ENCODE measurements around the gene MED25. TPM values are rescaled to one million over a fixed set of nuclear protein-coding genes. Genes with fewer than 3 reads are reported as not detected.

Gene MED25
- total RNA-seq, 1 donor from 2014 or later: 72.2 TPM

GRCh38 chr19:49852631-49853126, 34.6 kb downstream of the MED25 start:
- peaks cover 56% of the 10 kb centered on the region for H3K79me2 ChIP-seq (ENCODE audit: insufficient read depth, low read length)
- Mint-ChIP-seq H3K27ac (ENCODE audit: unreplicated experiment) (peak overlapping the region; percentile 59), H3K27me3 (ENCODE audit: low read depth, unreplicated experiment) (no peaks in the 10 kb centered on the region), H3K36me3 (ENCODE audit: low read depth, unreplicated experiment) (peaks cover 19% of the 10 kb centered on the region), H3K4me3 (ENCODE audit: unreplicated experiment) (peak overlapping the region; percentile 93), H3K9me3 (ENCODE audit: unreplicated experiment) (peaks cover 10% of the 10 kb centered on the region), H3K4me1 (ENCODE audit: low read depth, unreplicated experiment) (peaks cover 24% of the 10 kb centered on the region)
- peaks cover 28% of the 10 kb centered on the region for H3K4me1 ChIP-seq (ENCODE audit: insufficient read depth, low read length)
- H3K36me3 ChIP-seq (ENCODE audit: insufficient read depth, low read length): no peaks in the 10 kb centered on the region
- DNase-seq (ENCODE audit: low read depth): no peak
- peak overlapping the region; percentile 93 for H3K4me2 ChIP-seq (ENCODE audit: low read length)
- peak overlapping the region; percentile 99 for H3K9ac ChIP-seq (ENCODE audit: low read length)
- H3K27ac ChIP-seq (ENCODE audit: low read depth, low read length): no peak overlapping the region
- no peak for FAIRE-seq
- no peaks in the 10 kb centered on the region for H3K9me3 ChIP-seq (ENCODE audit: insufficient read depth, low read depth, low read length)
- H4K20me1 ChIP-seq (ENCODE audit: insufficient read depth, low read length): peaks cover 66% of the 10 kb centered on the region
- no peaks in the 10 kb centered on the region for H3K27me3 ChIP-seq (ENCODE audit: insufficient read depth, low read length)
- H2AFZ ChIP-seq (ENCODE audit: low read depth, low read length): no peak overlapping the region
- peak overlapping the region; percentile 75 for H3K4me3 ChIP-seq (ENCODE audit: insufficient read depth, low read depth, low read length)
- TF ChIP-seq EZH2 (IDR thresholded peaks at IDR 0.05; ENCODE audit: insufficient read depth, low read length): no peak

- Mint-ChIP-seq H3K4me3 (ENCODE audit: unreplicated experiment) (peak overlapping the region; percentile 54), H3K27ac (ENCODE audit: unreplicated experiment) (no peak overlapping the region), H3K9me3 (ENCODE audit: unreplicated experiment) (peaks cover 7% of the 10 kb centered on the region), H3K27me3 (ENCODE audit: low read depth, unreplicated experiment) (no peaks in the 10 kb centered on the region), H3K4me1 (ENCODE audit: low read depth, unreplicated experiment) (peaks cover 18% of the 10 kb centered on the region), H3K36me3 (ENCODE audit: low read depth, unreplicated experiment) (peaks cover 14% of the 10 kb centered on the region)
- Histone ChIP-seq H3K27ac (ENCODE audit: low read depth, low read length) (no peak overlapping the region), H3K9ac (ENCODE audit: low read length) (no peak overlapping the region), H3K27me3 (ENCODE audit: insufficient read depth, low read length) (no peaks in the 10 kb centered on the region), H3K79me2 (ENCODE audit: insufficient read depth, low read length) (peaks cover 57% of the 10 kb centered on the region), H4K20me1 (ENCODE audit: insufficient read depth, low read length) (peaks cover 73% of the 10 kb centered on the region), H3K36me3 (ENCODE audit: insufficient read depth, low read length) (no peaks in the 10 kb centered on the region), H3K4me3 (ENCODE audit: insufficient read depth, low read depth, low read length) (no peak overlapping the region), H2AFZ (ENCODE audit: low read depth, low read length) (no peak overlapping the region), H3K4me2 (ENCODE audit: low read length) (peak overlapping the region; percentile 7), H3K4me1 (ENCODE audit: insufficient read depth, low read length) (peaks cover 30% of the 10 kb centered on the region), H3K9me3 (ENCODE audit: insufficient read depth, low read depth, low read length) (no peaks in the 10 kb centered on the region)
- no peak for TF ChIP-seq CTCF (IDR thresholded peaks at IDR 0.05; ENCODE audit: insufficient read depth, low read depth, low read length)
- TF ChIP-seq EZH2 (IDR thresholded peaks at IDR 0.05; ENCODE audit: insufficient read depth, low read length): no peak
- DNase-seq (ENCODE audit: low read depth): no peak
- FAIRE-seq: no peak
Measured at GRCh38 chr19:49853852-49854377, 35.8 kb downstream of the MED25 start.

GRCh38 chr19:49854378-49855263, 36.5 kb downstream of the MED25 start:
- Histone ChIP-seq H3K9ac (ENCODE audit: low read length) (no peak overlapping the region), H2AFZ (ENCODE audit: low read depth, low read length) (no peak overlapping the region), H3K9me3 (ENCODE audit: insufficient read depth, low read depth, low read length) (no peaks in the 10 kb centered on the region), H3K4me3 (ENCODE audit: insufficient read depth, low read depth, low read length) (no peak overlapping the region), H3K79me2 (ENCODE audit: insufficient read depth, low read length) (peaks cover 53% of the 10 kb centered on the region), H3K27ac (ENCODE audit: low read depth, low read length) (no peak overlapping the region), H4K20me1 (ENCODE audit: insufficient read depth, low read length) (peaks cover 76% of the 10 kb centered on the region), H3K36me3 (ENCODE audit: insufficient read depth, low read length) (no peaks in the 10 kb centered on the region), H3K27me3 (ENCODE audit: insufficient read depth, low read length) (no peaks in the 10 kb centered on the region), H3K4me1 (ENCODE audit: insufficient read depth, low read length) (peaks cover 34% of the 10 kb centered on the region), H3K4me2 (ENCODE audit: low read length) (no peak overlapping the region)
- H3K4me3 Mint-ChIP-seq (ENCODE audit: unreplicated experiment): no peak overlapping the region
- peaks cover 2% of the 10 kb centered on the region for H3K9me3 Mint-ChIP-seq (ENCODE audit: unreplicated experiment)
- no peaks in the 10 kb centered on the region for H3K27me3 Mint-ChIP-seq (ENCODE audit: low read depth, unreplicated experiment)
- FAIRE-seq (no peak), DNase-seq (ENCODE audit: low read depth) (no peak)
- H3K27ac Mint-ChIP-seq (ENCODE audit: unreplicated experiment): no peak overlapping the region
- TF ChIP-seq CTCF (IDR thresholded peaks at IDR 0.05; ENCODE audit: insufficient read depth, low read depth, low read length): no peak
- TF ChIP-seq EZH2 (IDR thresholded peaks at IDR 0.05; ENCODE audit: insufficient read depth, low read length): no peak
- peaks cover 12% of the 10 kb centered on the region for H3K36me3 Mint-ChIP-seq (ENCODE audit: low read depth, unreplicated experiment)
- H3K4me1 Mint-ChIP-seq (ENCODE audit: low read depth, unreplicated experiment): peaks cover 21% of the 10 kb centered on the region
